GM12891 (cell line): ENCODE results near the gene CKAP4.

Experiments
- POLR2A ChIP-seq: IDR thresholded peaks from 2 replicates; pipeline ENCODE4 v1.6.1; 2011; ENCODE audit warnings: low read depth, low read length, control low read depth
- TAF1 ChIP-seq: IDR thresholded peaks from 2 replicates; pipeline ENCODE4 v1.6.1; 2011; ENCODE audit warnings: low read depth, low read length, control low read depth

DNA sequence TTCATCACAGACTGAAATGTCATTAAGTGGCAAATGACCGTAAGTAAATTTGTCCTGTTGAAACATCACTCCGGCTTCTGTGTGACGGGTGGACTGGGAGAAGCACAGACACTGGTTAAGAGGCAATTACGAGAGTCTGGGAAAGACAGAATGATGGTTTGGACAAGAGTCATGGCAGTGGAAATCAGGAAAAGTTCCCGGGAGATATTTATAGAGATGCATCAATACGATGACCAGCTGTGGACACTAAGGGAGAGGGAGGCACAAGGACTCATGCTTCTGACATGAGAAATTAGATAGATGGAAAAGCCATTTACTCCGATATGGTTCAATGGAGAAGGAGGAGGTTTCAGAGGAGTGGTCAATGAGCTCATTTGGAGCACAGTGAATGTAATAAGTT lies 27.3 kb downstream of the CKAP4 start:
- TF ChIP-seq POLR2A: no peak
- TF ChIP-seq TAF1: no peak
